ENCODE data around the gene SMAD5. TPM values are rescaled to one million over a fixed set of nuclear protein-coding genes. Genes with fewer than 3 reads are reported as not detected.

The SMAD5 gene
- total and polyA plus RNA-seq, 2 of the 4 experiments (the other 2 are of a cell fraction) = 37.4 to 101 TPM

DNA sequence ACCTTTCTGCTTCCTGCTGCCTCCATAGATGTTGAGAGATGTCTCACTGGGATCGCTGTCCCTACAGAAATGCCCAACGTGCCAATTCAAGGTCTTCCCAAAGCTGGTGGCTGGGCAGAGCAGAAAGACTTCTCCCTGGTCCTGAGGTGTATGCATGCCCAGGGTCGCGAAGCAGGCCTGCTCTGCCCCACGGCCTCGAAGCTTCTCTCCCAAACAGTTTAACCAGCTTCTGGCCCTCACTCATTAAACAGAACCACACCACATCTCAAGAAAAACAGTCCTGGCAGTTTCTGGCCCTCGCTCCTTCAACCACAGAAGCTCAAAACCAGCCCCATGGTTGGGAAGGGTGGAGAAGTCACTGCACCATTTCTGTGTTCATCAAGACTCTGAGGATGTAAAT, 75.0 kb downstream of the SMAD5 start:
- dilution Hi-C loops (cut with HindIII; ENCODE audit: low sequenced_read_pairs, unreplicated experiment) (no loop called here), intact Hi-C loops (cut with micrococcal nuclease) (no loop called here), in situ Hi-C loops (cut with MboI; ENCODE audit: low sequenced_read_pairs) (loop anchor here (25.0 kb wide), 1 partner anchor 645 kb away; no protein-coding TSS in a partner anchor)
- no peak overlapping the region for H3K56ac ChIP-seq (ENCODE audit: extremely low read depth, insufficient read depth, low read length)
- no peaks in the 10 kb centered on the region for H3K36me3 ChIP-seq (ENCODE audit: control insufficient read depth, insufficient read depth, low read length)
- no peak overlapping the region for H3K4me2 ChIP-seq (ENCODE audit: low read depth, low read length)
- H2AK9ac ChIP-seq (replicated peaks; ENCODE audit: low read depth, low read length, poor library complexity) = no peak overlapping the region
- H2AFZ ChIP-seq (replicated peaks; ENCODE audit: low read length, poor library complexity) = no peak overlapping the region
- no peaks in the 10 kb centered on the region for H3K9me1 ChIP-seq (ENCODE audit: insufficient read depth, low read length)
- no peak overlapping the region for H4K5ac ChIP-seq (ENCODE audit: low read depth, low read length)
- BruUV-seq (replicated peaks) = no TSS peak
- H4K8ac ChIP-seq (ENCODE audit: low read depth in 2 of 2, low read length in 2 of 2) = no peak overlapping the region
- no peak overlapping the region for H4K91ac ChIP-seq (ENCODE audit: insufficient read depth, low read depth, low read length)
- H2AK5ac ChIP-seq (ENCODE audit: low read depth, low read length) = no peak overlapping the region
- H3K9me3 ChIP-seq (ENCODE audit: control insufficient read depth, insufficient read depth, low read length) = no peaks in the 10 kb centered on the region; the same call in 1 of the 2 replicates
- 40% methylated on average over 1 of the region's 7 CpGs; no CpG with 5 or more reads in 1 of the 2 experiments for WGBS, 2 experiments (ENCODE audit: extremely low coverage in 2 of 2, insufficient read length in 1 of 2)
- no peak overlapping the region for H3K27ac ChIP-seq (ENCODE audit: insufficient read depth, low read length)
- CTCF ChIA-PET = no interaction called here
- no peak overlapping the region for H3K14ac ChIP-seq (replicated peaks; ENCODE audit: low read depth, low read length)
- peaks cover 3% of the 10 kb centered on the region; the same call in 1 of the 2 replicates for H4K20me1 ChIP-seq (ENCODE audit: insufficient read depth, low read length)
- H3K23ac ChIP-seq (ENCODE audit: low read depth, low read length) = no peak overlapping the region
- no peaks in the 10 kb centered on the region for H3K4me1 ChIP-seq (ENCODE audit: control insufficient read depth, insufficient read depth, low read length)
- no peak overlapping the region for H3K18ac ChIP-seq (ENCODE audit: low read depth, low read length)
- DNase-seq (no peak), ATAC-seq (ENCODE audit: low read depth) (no peak)
- no peak overlapping the region for H3K4ac ChIP-seq (ENCODE audit: low read depth, low read length)
- TF ChIP-seq SMC3 (IDR thresholded peaks at IDR 0.05; ENCODE audit: low read depth, low read length) (no peak), MAFK (IDR thresholded peaks at IDR 0.05; ENCODE audit: low read depth, low read length) (no peak), RCOR1 (IDR thresholded peaks at IDR 0.05; ENCODE audit: insufficient replicate concordance, low read length) (no peak), FOS (IDR thresholded peaks at IDR 0.05; ENCODE audit: low read depth, low read length) (no peak), NFE2L2 (IDR thresholded peaks at IDR 0.05; ENCODE audit: low read depth, low read length) (no peak), RFX5 (IDR thresholded peaks at IDR 0.05; ENCODE audit: low read depth, low read length) (no peak), MAZ (IDR thresholded peaks at IDR 0.05; ENCODE audit: borderline replicate concordance, low read depth, low read length) (no peak), CHD1 (IDR thresholded peaks at IDR 0.05; ENCODE audit: low read depth, low read length) (no peak), POLR2A (IDR thresholded peaks at IDR 0.05; ENCODE audit: low read depth, low read length) (no peak), RAD21 (IDR thresholded peaks at IDR 0.05; ENCODE audit: low read length) (no peak), MXI1 (IDR thresholded peaks at IDR 0.05; ENCODE audit: borderline replicate concordance, low read depth, low read length) (no peak), CEBPB (IDR thresholded peaks at IDR 0.05; ENCODE audit: low read depth, low read length) (no peak), BHLHE40 (IDR thresholded peaks at IDR 0.05; ENCODE audit: low read depth, low read length) (no peak)
- TF ChIP-seq, protein P1, sequence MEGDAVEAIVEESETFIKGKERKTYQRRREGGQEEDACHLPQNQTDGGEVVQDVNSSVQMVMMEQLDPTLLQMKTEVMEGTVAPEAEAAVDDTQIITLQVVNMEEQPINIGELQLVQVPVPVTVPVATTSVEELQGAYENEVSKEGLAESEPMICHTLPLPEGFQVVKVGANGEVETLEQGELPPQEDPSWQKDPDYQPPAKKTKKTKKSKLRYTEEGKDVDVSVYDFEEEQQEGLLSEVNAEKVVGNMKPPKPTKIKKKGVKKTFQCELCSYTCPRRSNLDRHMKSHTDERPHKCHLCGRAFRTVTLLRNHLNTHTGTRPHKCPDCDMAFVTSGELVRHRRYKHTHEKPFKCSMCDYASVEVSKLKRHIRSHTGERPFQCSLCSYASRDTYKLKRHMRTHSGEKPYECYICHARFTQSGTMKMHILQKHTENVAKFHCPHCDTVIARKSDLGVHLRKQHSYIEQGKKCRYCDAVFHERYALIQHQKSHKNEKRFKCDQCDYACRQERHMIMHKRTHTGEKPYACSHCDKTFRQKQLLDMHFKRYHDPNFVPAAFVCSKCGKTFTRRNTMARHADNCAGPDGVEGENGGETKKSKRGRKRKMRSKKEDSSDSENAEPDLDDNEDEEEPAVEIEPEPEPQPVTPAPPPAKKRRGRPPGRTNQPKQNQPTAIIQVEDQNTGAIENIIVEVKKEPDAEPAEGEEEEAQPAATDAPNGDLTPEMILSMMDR (conservative IDR thresholded peaks at IDR 0.05; ENCODE audit: low read depth, low read length) = no peak
- TF ChIP-seq, protein P2, sequence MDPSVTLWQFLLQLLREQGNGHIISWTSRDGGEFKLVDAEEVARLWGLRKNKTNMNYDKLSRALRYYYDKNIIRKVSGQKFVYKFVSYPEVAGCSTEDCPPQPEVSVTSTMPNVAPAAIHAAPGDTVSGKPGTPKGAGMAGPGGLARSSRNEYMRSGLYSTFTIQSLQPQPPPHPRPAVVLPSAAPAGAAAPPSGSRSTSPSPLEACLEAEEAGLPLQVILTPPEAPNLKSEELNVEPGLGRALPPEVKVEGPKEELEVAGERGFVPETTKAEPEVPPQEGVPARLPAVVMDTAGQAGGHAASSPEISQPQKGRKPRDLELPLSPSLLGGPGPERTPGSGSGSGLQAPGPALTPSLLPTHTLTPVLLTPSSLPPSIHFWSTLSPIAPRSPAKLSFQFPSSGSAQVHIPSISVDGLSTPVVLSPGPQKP (IDR thresholded peaks at IDR 0.05; ENCODE audit: borderline replicate concordance, low read depth, low read length) = no peak
- TF ChIP-seq, protein P3, sequence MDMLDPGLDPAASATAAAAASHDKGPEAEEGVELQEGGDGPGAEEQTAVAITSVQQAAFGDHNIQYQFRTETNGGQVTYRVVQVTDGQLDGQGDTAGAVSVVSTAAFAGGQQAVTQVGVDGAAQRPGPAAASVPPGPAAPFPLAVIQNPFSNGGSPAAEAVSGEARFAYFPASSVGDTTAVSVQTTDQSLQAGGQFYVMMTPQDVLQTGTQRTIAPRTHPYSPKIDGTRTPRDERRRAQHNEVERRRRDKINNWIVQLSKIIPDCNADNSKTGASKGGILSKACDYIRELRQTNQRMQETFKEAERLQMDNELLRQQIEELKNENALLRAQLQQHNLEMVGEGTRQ (IDR thresholded peaks at IDR 0.05; ENCODE audit: low read depth, low read length) = no peak
- peaks cover 30% of the 10 kb centered on the region for H3K27me3 ChIP-seq (ENCODE audit: control insufficient read depth, insufficient read depth, low read length)
- H3K79me1 ChIP-seq (ENCODE audit: low read depth in 1 of 2, low read length in 2 of 2) = no peaks in the 10 kb centered on the region
- H2BK5ac ChIP-seq (ENCODE audit: low read depth, low read length, poor library complexity, severe bottlenecking) = no peak overlapping the region
- H2BK20ac ChIP-seq (ENCODE audit: low read depth, low read length) = no peak overlapping the region
- POLR2A ChIA-PET (ENCODE audit: unreplicated experiment) = no interaction called here
- H2BK15ac ChIP-seq (ENCODE audit: low read depth, low read length) = no peak overlapping the region
- H3K9ac ChIP-seq (ENCODE audit: low read depth, low read length) = no peak overlapping the region
- H2BK120ac ChIP-seq (ENCODE audit: low read depth, low read length) = no peak overlapping the region
- H3K4me3 ChIP-seq (ENCODE audit: insufficient read depth, low read depth, low read length) = no peak overlapping the region
